Ishikawa (cell line): ENCODE measurements around the gene TST.

Source experiments
- TAF1 ChIP-seq: IDR thresholded peaks from 2 replicates; pipeline ENCODE4 v1.6.1; 2012; ENCODE audit warnings: low read depth, mild to moderate bottlenecking
- YY1 ChIP-seq: IDR thresholded peaks from 2 replicates; pipeline ENCODE4 v1.6.1; 2012; ENCODE audit warnings: low read depth
- ZBTB7A ChIP-seq: IDR thresholded peaks from 2 replicates; pipeline ENCODE4 v1.6.1; 2012; ENCODE audit warnings: low read depth
- TF ChIP-seq, protein P1 (sequence below): IDR thresholded peaks from 2 replicates; pipeline ENCODE4 v1.6.1; 2012

DNA sequence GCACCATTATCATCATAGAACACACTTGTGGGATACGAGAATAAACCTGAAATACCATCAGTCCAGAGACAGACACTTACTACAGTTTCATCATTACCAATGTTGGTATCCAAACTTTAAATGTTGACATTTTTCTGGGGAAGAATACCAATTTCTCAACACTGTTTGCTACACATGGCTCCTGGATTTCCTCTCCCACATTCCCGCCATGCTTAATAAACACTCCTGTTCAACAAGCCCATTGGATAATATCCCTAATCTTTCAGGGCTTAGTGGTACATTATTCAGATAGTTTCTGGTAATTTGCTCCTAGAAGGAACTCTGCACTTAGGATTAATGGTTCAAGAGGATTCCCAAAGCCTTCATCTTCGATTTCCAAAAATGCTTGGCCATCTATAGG, 57.6 kb downstream of the TST start:
- TF ChIP-seq TAF1 (no peak), ZBTB7A (no peak), YY1 (no peak)
- TF ChIP-seq, protein P1, sequence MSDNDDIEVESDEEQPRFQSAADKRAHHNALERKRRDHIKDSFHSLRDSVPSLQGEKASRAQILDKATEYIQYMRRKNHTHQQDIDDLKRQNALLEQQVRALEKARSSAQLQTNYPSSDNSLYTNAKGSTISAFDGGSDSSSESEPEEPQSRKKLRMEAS = no peak
